UCSD-AML1 (cell line): ENCODE measurements around the gene UBR3.
"Not testable (repeated sequence)": the region's sequence is repeated elsewhere in the genome, so short reads cannot be mapped to it uniquely, and the experiment has no call there.

Source experiments
- DNase-seq: peaks from one replicate; lab custom pipeline; 2025; ENCODE audit not compliant: unreplicated experiment; lab: John Stamatoyannopoulos, UW

UBR3 gene

GRCh38 chr2:169827272-169828140, at the start of gene UBR3:
Gene UBR3 (plus strand): TSS chr2:169827454. CDS start chr2:169827508, 54 bp downstream.
- DNase-seq, result peak; percentile 91

- DNase-seq, result no peak
Observed at GRCh38 chr2:169778446-169778845, 48.8 kb upstream of the UBR3 start.

- DNase-seq, result no peak
Observed at GRCh38 chr2:169781249-169782013, 45.8 kb upstream of the UBR3 start.

- no peak for DNase-seq
Observed at GRCh38 chr2:169782513-169782912, 44.7 kb upstream of the UBR3 start.

DNA sequence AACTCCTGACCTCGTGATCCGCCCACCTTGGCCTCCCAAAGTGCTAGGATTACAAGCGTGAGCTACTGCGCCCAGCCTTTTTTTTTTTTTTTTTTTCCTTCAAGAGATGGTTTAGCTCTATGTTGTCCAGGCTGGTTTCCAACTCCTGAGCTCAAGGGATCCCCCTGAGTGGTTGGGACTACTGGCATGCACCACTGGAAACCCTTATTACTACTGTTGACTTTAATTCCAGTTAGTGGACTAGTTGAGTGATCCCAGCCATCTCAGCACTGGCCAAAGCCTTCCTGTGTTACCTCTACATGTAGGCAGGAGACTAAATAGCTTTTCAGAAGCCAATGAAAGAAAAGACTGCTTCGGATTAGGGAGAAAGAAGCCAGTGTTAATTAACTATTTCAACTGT, 36.7 kb upstream of the UBR3 start:
- no peak for DNase-seq

GRCh38 chr2:169795181-169795580, 32.1 kb upstream of the UBR3 start:
- no peak for DNase-seq

DNA sequence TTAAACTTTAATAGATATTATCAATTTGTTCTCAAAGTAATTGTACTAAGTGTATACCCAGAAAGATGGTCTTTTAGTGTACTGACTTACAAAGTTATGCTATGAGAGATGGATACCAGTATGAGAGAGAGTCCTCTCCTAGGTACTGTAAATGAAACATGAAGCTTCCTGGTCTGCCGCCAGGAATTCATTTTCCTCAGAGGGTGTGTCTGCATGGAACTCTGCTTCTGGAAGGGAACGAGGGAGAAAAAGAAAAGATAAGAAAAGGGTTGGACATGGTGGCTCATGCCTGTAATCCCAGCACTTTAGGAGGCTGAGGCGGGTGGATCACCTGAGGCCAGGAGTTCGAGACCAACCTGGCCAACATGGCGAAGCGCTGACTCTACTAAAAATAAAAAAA, 30.8 kb upstream of the UBR3 start:
- DNase-seq, result no peak

DNA sequence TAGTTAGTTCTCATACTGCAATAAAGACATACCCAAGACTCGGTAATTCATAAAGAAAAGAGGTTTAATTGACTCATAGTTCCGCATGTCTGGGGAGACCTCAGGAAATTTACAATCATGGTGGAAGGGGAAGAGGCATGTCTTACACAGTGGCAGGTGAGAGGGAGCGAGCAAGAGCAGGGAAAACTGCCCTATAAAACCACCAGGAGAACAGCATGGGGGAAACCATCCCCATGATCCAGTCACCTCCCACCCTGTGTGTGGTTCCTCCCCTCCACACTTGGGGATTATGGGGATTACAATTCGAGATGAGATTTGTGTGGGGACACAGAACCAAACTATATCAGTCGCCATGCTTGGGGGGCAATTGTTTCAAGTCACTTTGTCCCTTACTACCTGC, 29.7 kb upstream of the UBR3 start:
- no peak for DNase-seq

GRCh38 chr2:169798397-169798717, 28.9 kb upstream of the UBR3 start:
- no peak for DNase-seq

DNA sequence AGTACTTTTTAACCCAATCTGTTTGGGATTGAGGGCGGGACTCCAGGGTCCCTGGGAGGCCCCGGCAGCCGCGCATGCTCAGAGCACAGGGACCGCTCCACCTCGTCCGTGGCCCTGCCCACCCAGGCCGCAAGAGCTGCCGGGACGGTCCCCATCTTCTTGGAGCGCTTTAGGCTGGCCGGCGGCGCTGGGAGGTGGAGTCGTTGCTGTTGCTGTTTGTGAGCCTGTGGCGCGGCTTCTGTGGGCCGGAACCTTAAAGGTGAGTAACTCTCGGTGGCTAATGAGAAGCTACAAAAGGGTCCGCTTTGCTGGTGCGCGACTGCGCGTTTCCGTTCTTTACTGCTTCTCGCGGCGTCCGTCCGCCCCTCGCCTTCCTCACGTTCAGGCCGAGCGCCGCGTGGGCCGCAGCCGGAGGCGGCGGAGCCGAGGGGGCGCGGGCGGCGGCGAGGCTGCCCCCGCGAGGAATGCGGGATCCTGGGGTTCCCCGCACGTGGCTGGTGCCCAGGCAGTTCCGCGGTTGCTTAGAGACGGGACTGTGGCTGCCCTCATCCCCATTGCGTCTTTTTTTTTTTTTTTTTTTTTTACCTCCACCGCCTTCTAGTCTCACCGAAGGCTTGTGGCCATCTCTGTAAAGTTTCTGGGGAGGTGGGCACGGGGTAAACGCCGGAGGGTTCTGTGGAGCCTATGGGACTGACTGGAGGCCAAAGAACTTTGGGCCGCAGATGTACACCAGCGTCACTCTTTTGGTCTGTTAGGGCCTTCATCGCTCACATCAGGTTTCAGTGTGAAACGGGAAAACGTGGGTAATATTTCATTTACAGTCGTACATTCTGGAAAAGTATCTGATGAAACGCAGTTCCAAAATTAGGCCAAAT, 28.3 kb upstream of the UBR3 start, which contains the start of gene SSB:
SSB (plus strand) TSS at position 154 of the 875 bp plus-strand sequence. CDS start 2,090 bp downstream, outside the sequence.
- peak; percentile 93 for DNase-seq

DNA sequence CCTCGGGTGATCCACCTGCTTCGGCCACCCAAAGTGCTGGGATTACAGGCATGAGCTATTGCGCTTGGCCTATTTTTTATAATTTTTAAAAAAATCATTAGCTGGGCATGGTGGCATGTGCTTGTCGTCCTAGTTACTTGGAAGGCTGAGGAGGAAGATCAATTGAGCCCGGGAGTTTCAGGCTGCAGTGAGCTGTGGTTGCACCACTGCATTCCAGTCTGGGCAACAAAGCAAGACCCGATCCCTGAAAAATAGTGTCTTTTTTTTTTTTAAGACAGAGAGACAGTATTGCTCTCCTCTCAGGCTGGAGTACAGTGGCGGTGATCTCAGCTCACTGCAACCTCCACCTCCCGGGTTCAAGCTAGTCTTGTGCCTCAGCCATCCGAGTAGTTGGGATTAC, 23.8 kb upstream of the UBR3 start:
- no peak for DNase-seq

GRCh38 chr2:169806586-169806985, 20.7 kb upstream of the UBR3 start:
- no peak for DNase-seq

DNA sequence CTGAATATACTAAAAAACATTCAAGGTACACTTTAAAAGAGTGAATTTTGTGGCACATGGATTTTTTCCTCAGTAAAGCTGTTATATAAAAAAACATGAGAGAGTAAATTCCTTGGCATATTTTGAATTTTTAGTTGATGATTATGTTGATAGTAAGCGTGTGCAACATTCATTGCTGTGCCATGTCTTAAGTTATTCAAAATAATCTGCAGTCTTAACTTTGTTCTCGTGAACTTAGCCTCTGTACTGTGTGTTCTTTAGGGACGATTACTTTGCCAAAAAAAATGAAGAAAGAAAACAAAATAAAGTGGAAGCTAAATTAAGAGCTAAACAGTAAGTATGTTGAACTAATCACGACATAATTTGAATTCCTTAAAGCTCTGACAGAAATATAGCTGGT, 19.0 kb upstream of the UBR3 start:
- no peak for DNase-seq

DNA sequence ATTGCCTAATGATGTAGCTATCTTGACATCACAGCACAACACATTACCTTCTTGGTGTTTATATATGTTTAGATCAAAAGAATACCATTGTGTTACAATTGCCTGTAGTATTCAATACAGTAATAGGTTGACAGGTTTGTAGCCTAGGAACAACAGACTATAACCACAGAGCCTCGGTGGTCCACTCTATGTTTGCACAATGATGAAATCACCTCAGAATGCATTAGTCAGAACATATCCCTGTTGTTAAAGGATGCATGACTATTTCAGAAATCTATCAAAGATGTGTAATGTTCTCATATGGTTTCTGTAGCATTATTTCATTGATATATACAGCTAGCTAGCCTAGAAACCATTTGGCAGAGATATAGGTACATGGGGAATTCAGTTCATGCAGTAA, 11.4 kb upstream of the UBR3 start:
- no peak for DNase-seq

DNA sequence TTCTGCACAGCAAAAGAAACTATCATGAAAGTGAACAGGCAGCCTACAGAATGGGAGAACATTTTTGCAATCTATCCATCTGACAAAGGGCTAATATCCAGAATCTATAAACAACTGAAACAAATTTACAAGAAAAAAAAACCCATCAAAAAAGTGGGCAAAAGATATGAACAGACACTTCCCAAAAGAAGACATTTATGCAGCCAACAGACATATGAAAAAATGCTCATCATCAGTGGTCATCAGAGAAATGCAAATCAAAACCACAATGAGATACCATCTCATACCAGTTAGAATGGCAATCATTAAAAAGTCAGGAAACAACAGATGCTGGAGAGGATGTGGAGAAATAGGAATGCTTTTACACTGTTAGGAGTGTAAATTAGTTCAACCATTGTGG, 10.3 kb upstream of the UBR3 start:
- not testable (repeated sequence) for DNase-seq

- not testable (repeated sequence) for DNase-seq
Observed at GRCh38 chr2:169817369-169817768, 9.9 kb upstream of the UBR3 start.

DNA sequence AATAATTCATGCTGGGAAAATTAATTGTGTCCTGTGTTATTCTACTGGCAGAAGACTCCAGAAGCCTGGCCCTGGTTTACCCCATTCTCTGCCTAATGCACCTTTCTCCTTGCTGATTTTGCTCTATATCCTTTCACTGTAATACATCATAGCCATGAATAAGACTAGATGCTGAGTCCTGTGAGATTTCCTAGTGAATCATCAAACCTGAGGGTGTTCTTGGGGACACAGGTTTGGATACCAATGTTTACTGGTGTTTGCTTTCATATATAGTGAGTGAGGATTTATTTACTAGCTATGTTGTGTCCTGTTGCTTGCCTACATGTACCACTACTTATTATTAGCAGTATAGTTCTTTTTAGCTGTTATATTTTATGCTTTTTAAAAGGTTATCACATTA, 9.0 kb upstream of the UBR3 start:
- no peak for DNase-seq

GRCh38 chr2:169819106-169819505, 8.1 kb upstream of the UBR3 start:
- no peak for DNase-seq

DNA sequence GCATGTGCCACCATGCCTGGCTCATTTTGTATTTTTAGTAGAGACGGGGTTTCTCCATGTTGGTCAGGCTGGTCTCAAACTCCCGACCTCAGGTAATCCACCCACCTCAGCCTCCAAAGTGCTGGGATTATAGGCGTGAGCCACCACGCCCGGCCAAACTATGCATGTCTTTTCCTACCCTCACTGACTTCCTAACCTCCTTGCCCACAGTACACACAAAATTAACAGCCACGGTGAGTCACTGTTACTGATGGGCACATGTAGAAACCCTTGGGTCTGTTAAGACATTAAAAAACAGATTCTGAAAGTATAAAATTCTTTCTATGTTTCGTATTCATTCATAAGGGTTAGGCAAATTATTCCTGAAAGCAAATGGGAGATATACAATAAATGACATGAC, 7.2 kb upstream of the UBR3 start:
- DNase-seq, result not testable (repeated sequence)

GRCh38 chr2:169822036-169822435, 5.2 kb upstream of the UBR3 start:
- DNase-seq, result no peak

DNA sequence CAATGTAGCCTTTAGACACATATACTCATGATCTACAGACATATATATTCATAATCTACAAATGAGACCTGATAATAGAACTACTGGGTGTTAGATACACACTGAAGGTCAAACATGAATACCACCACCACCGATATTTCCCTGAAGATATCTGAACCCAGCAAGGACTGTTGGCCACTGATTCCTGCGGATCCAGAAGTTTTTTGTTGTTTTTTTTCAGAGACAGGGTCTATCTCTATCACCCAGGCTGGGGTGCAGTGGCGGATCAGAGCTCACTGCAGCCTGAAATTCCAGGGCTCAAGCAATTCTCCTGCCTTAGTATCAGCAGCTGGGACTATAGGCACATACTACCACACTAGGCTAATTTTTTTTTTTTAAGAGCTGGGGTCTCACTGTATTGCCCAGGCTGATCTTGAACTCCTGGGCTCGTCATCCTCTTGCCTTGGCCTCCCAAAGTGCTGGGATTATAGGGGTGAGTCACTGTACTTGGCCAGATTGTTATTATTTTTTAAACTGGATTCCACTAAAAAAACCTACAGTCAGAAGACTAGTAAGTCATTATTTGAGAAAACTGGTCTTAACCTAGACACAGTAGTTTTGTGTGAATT, 4.4 kb upstream of the UBR3 start:
- no peak for DNase-seq
